Kasumi-1 (cell line): ENCODE results near the gene TPX2.

Source experiments
- DNase-seq, 2 experiments: peaks; one replicate each; lab custom pipeline; 2025; lab: John Stamatoyannopoulos, UW

The TPX2 gene

DNA sequence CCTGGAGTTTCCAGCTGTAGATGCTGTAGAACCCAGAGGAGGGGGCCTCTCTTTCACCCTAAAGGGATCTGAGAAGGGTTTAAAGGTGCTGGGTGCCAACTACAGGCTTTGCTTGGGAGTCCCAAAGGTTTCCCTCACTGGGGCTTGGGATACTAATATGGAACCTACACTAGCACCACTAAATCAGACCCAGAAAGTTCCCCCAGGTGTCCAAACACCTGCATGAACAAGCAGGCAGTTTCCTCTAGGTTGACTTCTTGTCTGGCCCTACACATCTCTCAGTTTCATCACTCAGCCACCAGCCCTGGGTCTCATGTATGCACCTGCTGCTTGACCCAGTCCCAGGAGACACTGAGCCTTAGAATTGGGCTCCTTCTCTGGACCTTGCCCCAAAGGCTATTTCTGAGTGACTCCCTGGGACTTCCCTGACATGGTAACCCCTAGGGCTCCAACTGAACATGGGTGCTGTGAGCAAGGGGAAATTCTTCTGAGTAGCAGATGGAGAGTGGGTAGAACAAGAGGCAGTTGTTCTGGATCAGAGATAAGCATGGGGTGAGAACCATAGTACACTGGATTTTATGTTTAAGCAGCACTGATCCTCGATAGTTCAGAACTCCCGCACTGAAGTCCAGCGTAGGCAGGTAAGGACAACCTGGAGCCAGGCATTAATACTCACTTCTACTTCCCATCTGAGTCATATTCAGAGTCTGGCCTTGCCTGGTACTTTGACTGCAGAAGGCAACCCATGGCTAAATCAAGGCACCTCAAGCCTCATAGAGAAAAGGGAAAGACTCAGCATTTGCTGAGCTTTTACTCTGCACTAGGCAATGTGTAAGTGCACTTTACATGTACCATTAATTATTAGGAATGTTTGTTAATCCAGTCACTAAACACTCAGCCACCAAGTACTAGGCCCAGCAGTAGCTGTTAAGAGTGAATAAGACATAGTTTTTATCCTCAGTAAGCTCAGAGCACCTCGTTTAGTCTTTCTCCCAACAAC lies 33.2 kb upstream of the TPX2 start:
- DNase-seq, result no peak

- DNase-seq, result no peak
Measured at GRCh38 chr20:31706607-31707257, 32.4 kb upstream of the TPX2 start.

DNA sequence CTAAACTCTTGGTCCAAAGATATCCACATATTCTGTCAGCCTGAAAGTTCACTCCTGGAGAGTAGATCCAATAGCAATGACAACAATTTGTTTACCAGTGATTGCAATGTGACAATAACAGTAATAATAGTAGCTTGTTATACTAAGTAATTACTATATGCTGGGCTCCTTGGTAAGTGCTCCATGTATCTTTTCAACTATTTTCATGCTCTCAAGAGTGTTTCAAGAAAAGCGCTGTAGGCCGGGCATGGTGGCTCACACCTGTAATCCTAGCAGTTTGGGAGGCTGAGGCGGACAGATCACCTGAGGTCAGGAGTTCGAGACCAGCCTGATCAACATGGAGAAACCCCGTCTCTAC lies 31.9 kb upstream of the TPX2 start:
- no peak for DNase-seq

DNA sequence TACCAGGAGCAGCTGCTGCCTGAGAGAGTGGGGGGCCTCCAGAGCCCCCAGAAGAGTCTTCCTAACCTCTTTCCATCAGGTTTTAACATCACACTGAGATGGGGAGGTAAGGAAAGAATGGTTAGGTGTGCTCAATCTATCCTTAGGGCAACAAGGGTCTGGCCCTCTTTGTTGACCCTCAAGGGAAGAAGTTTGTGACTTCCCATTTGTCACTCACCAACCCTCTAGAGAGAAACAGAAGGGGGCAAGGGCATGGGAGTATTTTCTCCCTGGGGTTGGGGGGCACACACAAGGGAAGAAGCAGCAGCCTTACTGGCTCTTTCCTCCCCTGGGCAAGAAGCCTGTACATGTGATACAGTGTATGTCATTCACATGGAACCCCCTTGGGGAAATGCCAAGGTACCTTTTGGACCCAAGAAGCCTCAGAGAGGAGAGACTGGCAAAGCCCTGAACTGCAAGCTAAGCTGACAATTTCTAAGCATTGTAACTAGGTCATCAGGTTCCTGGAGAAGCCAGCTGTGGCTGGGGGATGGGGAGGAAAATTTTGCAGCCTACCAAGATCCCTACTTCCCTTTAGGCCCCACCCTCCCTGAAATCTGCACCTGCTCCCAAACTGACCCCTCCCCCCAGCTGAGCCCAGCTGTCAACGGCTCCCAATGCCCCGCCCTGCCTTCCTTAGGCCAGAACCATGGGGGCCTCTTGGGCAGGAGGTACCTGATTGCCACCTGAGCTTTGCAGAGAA lies 30.9 kb upstream of the TPX2 start:
- peak; percentile 15 to 16 for DNase-seq

- DNase-seq, result no peak
Measured at GRCh38 chr20:31708736-31709534, 30.2 kb upstream of the TPX2 start.

DNA sequence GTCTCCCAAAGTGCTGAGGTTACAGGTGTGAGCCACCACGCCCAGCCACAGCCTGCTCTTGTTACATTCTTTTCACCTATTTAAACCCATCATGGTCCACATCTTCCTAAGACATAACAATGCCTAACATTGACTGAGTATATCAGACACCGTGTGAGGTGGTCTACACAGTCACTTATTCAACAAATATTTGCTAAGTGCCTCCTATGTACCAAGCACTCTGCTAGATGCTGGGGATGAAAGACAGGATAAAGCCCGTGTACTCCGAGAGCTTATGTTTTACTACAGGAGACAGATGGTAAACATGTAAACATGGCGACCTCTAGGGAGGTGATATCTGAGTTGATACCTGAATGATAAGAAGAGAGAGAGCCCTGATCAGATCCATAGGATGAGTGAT lies 29.2 kb upstream of the TPX2 start:
- DNase-seq, result no peak

- DNase-seq, result no peak
Measured at GRCh38 chr20:31710423-31711108, 28.5 kb upstream of the TPX2 start.

- DNase-seq, result no peak
Measured at GRCh38 chr20:31711179-31712111, 27.6 kb upstream of the TPX2 start.

GRCh38 chr20:31712112-31712553 lies 27.0 kb upstream of the TPX2 start:
- no peak for DNase-seq

DNA sequence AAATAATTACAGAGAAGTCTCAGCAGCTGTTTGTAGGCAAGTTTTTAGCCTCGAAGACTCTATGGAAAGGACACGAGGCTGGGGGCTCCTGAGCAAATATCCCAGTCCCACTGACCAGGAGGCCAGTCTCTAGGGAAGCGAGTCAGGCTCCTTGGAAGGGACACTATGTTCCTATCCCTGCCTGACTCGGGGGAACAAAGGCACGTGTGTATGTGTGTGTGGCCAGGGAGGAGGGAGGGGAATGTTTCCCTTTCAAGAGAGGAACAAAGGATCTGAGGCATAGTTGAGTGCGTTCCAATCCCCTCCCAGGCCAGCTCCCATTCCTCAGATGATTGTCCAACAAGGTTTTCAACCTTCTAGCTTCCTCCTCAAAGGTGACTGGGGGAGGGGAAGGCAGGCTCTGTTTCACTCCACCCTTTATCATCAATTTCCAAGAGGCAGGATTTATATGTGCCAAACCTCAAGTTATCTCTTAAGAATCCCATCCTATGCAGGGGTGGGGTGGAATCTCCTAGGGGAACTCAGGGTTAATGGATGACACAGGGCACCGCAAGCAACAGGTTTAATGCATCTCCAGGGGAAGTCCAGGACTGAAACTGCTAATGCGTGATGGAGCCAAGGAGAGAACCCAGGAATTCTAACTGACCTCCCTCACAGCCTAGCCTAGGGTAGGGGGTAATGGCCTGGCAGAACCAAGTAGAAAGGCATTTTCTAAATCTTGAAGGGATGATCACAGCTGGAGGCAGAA lies 26.4 kb upstream of the TPX2 start:
- DNase-seq, result no peak

- DNase-seq, result no peak
Measured at GRCh38 chr20:31713312-31714273, 25.5 kb upstream of the TPX2 start.

DNA sequence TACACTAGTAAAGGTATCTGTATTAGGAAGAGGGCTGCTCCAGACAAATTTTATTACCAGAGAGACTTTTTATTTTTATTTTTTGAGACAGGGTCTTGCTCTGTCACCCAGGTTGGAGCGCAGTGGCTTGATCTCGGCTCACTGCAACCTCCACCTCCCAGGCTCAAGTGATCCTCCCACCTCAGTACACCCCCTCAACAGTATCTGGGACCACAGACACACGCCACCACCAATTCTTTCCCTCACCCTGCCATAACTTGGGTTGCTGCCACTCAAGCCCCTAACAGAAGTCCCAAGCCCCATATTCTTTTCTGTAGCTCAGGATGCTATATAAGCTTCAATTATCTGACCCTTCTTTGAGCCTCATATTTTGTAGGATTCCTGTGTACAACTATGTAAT lies 23.3 kb upstream of the TPX2 start:
- no peak for DNase-seq

DNA sequence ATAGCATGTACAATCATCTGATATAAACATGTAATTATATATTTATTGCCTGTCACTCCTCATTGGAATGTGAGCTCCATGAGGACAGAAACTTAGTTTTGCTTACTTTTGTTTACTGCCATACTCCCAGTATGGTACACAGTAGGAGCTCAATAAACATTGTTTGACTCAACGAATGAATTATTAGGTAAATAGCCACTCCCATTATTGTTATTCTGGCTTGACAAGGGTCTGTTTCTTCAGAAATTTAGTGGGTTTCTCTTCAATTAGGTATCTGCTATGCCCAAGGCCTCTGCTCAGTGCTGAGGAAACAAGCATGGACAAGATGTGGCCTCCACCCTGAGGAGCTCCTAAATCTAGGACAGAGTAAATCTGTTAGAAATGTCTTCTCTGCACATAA lies 22.7 kb upstream of the TPX2 start:
- no peak for DNase-seq

- no peak for DNase-seq
Measured at GRCh38 chr20:31716818-31717477, 22.1 kb upstream of the TPX2 start.

GRCh38 chr20:31717478-31718201 lies 21.4 kb upstream of the TPX2 start:
- DNase-seq, result no peak

DNA sequence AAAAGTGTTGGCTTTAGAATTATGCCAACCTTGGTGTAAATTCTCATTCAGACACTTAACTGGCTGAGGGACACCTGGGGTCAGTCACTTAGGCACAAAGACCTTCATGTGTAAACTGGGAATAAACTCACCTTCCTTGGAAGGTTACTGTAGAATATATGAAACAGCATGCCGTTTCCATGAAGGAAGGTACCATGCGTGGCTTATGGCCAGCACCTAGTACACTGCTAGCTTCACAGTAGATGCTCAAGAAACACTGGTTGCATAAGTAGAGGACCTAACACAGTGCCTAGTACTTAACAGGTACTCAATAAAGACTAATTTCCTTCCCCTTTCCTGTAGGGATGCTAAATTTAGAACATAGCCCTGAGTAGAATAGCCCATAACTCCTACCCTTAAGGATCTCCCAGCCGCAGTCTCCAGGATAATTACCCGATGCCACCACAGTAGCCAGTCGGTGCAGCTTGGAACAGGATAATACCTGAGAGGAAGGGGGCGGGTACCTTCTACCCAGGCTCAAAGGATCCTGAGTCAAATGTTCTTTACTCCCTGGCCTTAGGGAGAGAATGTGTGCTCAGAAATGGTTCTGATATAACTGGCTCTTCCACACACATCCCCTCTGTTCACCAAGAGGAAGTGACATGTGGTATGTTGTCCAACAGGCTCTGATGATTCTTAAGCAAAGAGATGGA lies 20.0 kb upstream of the TPX2 start:
- peak; percentile 27 to 48 for DNase-seq
